ENCODE results near the gene UBE3C. TPM values are rescaled to one million over a fixed set of nuclear protein-coding genes. Genes with fewer than 3 reads are reported as not detected.

UBE3C gene
- total RNA-seq, 4 donors from 2014 or later: 60.7 to 68.7 (median 64.7) TPM

GRCh38 chr7:157235357-157236333 is 96.9 kb downstream of the UBE3C start:
- Histone ChIP-seq H3K4me3 (no peak overlapping the region), H3K36me3 (peaks cover 0 to 69% (median 0%) of the 10 kb centered on the region in 3 donors), H3K27ac (no peak overlapping the region), H3K9me3 (no peaks in the 10 kb centered on the region), H3K4me1 (no peaks in the 10 kb centered on the region), H3K27me3 (no peaks in the 10 kb centered on the region)
- WGBS, 2 donors: 77 to 80% methylated on average over 2 of the region's 2 CpGs
- TF ChIP-seq, protein P1, sequence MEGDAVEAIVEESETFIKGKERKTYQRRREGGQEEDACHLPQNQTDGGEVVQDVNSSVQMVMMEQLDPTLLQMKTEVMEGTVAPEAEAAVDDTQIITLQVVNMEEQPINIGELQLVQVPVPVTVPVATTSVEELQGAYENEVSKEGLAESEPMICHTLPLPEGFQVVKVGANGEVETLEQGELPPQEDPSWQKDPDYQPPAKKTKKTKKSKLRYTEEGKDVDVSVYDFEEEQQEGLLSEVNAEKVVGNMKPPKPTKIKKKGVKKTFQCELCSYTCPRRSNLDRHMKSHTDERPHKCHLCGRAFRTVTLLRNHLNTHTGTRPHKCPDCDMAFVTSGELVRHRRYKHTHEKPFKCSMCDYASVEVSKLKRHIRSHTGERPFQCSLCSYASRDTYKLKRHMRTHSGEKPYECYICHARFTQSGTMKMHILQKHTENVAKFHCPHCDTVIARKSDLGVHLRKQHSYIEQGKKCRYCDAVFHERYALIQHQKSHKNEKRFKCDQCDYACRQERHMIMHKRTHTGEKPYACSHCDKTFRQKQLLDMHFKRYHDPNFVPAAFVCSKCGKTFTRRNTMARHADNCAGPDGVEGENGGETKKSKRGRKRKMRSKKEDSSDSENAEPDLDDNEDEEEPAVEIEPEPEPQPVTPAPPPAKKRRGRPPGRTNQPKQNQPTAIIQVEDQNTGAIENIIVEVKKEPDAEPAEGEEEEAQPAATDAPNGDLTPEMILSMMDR (IDR thresholded peaks at IDR 0.05): no peak
- no peak for TF ChIP-seq POLR2A (IDR thresholded peaks at IDR 0.05)
- no peak for TF ChIP-seq EP300 (IDR thresholded peaks at IDR 0.05)
- no peak for DNase-seq (ENCODE audit: low spot score in 2 of 2)

DNA sequence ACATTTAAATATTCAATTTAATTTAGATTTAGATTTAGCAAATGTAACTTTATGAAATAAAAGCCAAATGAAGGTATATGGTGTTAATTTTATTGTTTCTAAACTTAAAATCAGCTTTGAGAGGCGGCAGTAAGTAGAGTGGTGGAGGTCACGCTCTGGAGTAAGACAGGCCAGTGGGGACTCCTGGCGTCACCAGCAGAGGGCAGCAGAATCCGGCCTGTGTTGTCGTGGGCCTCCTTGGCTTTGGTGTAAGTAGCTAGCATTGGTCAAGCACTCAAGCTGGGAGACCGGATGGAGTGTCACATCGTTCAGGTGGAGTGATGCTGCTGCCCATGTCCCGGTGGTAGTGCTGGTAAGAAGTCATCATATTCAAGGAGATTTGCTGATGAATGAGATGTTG is 99.4 kb downstream of the UBE3C start:
- no peak overlapping the region for H3K4me3 ChIP-seq
- no peak overlapping the region for H3K27ac ChIP-seq
- no peaks in the 10 kb centered on the region for H3K9me3 ChIP-seq
- TF ChIP-seq, protein P1 (IDR thresholded peaks at IDR 0.05): no peak
- TF ChIP-seq EP300 (IDR thresholded peaks at IDR 0.05) (no peak), POLR2A (IDR thresholded peaks at IDR 0.05) (no peak)
- H3K27me3 ChIP-seq: no peaks in the 10 kb centered on the region
- H3K36me3 ChIP-seq: peaks cover 0 to 56% (median 0%) of the 10 kb centered on the region in 3 donors
- no peak for DNase-seq (ENCODE audit: low spot score in 2 of 2)
- WGBS, 2 donors: 94 to 95% methylated on average over 8 of the region's 8 CpGs
- no peaks in the 10 kb centered on the region for H3K4me1 ChIP-seq

DNA sequence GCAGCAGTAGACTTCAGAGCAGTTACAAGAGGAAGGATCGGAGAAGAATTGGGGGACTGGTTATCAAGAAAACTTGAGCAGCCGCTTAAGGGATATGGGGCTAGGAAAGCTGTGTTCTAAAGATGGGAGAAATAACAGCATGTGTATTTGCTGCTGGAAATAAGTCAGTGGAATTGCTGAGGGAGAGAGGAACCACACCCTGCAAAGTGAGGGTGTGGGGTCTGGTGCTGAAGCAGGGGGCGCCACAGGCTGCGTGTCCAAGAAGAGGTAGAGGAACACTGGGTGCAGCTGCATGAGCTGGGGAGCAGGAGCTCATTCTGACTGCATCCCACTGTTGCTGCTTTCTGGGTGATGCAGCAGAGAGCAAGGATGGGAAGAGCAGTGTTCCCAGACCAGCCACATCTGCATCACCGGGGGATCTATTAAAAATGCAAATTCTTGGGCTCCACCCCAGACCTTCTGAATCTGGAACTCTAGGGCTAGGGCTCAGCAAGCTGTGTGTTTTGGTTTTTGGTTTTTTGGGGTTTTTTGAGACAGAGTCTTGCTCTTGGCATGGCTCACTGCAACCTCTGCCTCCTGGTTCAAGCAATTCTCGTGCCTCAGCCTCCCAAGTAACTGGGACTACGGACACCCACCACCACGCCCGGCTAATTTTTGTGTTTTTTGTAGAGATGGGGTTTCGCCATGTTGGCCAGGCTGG is 101.0 kb downstream of the UBE3C start:
- no peaks in the 10 kb centered on the region for H3K4me1 ChIP-seq
- DNase-seq (ENCODE audit: low spot score in 2 of 2): no peak
- no peak overlapping the region for H3K27ac ChIP-seq
- WGBS, 2 donors: 91 to 92% methylated on average over 10 of the region's 10 CpGs
- H3K36me3 ChIP-seq: peaks cover 0 to 56% (median 0%) of the 10 kb centered on the region in 3 donors
- H3K27me3 ChIP-seq: no peaks in the 10 kb centered on the region
- no peaks in the 10 kb centered on the region for H3K9me3 ChIP-seq
- H3K4me3 ChIP-seq: no peak overlapping the region
- TF ChIP-seq EP300 (IDR thresholded peaks at IDR 0.05): no peak
- no peak for TF ChIP-seq POLR2A (IDR thresholded peaks at IDR 0.05)
- TF ChIP-seq, protein P1 (IDR thresholded peaks at IDR 0.05): no peak

DNA sequence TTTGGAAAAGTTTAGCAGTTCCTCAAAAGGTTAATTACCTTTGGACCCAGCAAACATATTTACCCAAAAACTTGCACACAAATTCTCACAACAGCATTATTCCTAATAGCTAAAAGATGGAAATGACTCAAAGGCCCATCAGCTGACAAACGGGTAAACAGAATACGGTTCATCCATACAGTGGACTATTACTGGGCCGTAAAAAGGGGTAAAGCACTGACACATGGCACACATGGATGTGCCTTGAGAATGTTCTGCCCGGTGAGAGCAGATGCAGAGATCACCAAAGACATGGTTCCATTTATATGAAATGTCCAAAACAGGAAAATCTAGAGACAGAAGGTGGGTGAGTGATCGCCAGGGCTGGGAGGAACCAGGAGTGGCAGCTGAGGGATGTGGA is 102.9 kb downstream of the UBE3C start:
- Histone ChIP-seq H3K9me3 (no peaks in the 10 kb centered on the region), H3K4me1 (no peaks in the 10 kb centered on the region), H3K36me3 (peaks cover 0 to 59% (median 0%) of the 10 kb centered on the region in 3 donors), H3K27me3 (no peaks in the 10 kb centered on the region), H3K27ac (no peak overlapping the region), H3K4me3 (no peak overlapping the region)
- WGBS, 2 donors: 94 to 97% methylated on average over 5 of the region's 5 CpGs
- no peak for TF ChIP-seq EP300 (IDR thresholded peaks at IDR 0.05)
- no peak for TF ChIP-seq POLR2A (IDR thresholded peaks at IDR 0.05)
- TF ChIP-seq, protein P1 (IDR thresholded peaks at IDR 0.05): no peak
- DNase-seq (ENCODE audit: low spot score in 2 of 2): no peak
